Upper lobe of right lung (tissue), 1 donor: ENCODE data around the gene MAP7D3. TPM values are rescaled to one million over a fixed set of nuclear protein-coding genes. Genes with fewer than 3 reads are reported as not detected.

Source experiments
- ATAC-seq: fragments of 200-7000 bp; cut with Tn5 transposase; one replicate; pipeline ENCODE4 v1.9.1; 2020; ENCODE audit warnings: mild to moderate bottlenecking, moderate library complexity
- DNase-seq: peaks from one replicate; pipeline ENCODE4 v3.0.0-alpha.2; 2020
- H3K27ac ChIP-seq: fragments of 200-600 bp; one replicate; pipeline ENCODE4 v1.8.0; 2022
- H3K27me3 ChIP-seq: fragments of 200-600 bp; one replicate; pipeline ENCODE4 v1.8.0; 2022; ENCODE audit warnings: mild to moderate bottlenecking
- H3K36me3 ChIP-seq: fragments of 200-600 bp; one replicate; pipeline ENCODE4 v1.8.0; 2022
- H3K4me1 ChIP-seq: fragments of 200-600 bp; one replicate; pipeline ENCODE4 v1.8.0; 2022
- H3K4me3 ChIP-seq: fragments of 200-600 bp; one replicate; pipeline ENCODE4 v1.8.0; 2022; ENCODE audit warnings: mild to moderate bottlenecking
- H3K9me3 ChIP-seq: fragments of 200-600 bp; one replicate; pipeline ENCODE4 v1.8.0; 2022
- CTCF ChIP-seq: fragments of 200-600 bp; IDR thresholded peaks from one replicate; pipeline ENCODE4 v1.8.0; 2022; ENCODE audit warnings: antibody characterized with exemption
- intact Hi-C: fragments of 100-400 bp; cut with DNase I; formaldehyde crosslinking; loops from one replicate; pipeline ENCODE4 v1.11.0; 2022
- total RNA-seq: library from RNA; stranded (reverse); fragmentation: NEBNext Ultra II Directional; extraction: Animal tissue kit (Norgen Biotek cat#: 25700); gene quantifications from one replicate; pipeline ENCODE4 v1.2.1, GENCODE V29; 2021
- donor health status: DM: no; HTN: yes; CAD: no; lungs with severe emphysema.

The MAP7D3 gene
- total RNA-seq, 1 donor from 2014 or later, result 7.9 TPM

GRCh38 chrX:136194536-136194935 lies 56.7 kb downstream of the MAP7D3 start:
- H3K4me1 ChIP-seq, result peaks cover 11% of the 10 kb centered on the region
- no peak overlapping the region for H3K27ac ChIP-seq
- no peak for TF ChIP-seq CTCF
- intact Hi-C loops, result no loop called here
- H3K4me3 ChIP-seq, result no peak overlapping the region
- H3K27me3 ChIP-seq, result no peaks in the 10 kb centered on the region
- no peak for ATAC-seq
- no peaks in the 10 kb centered on the region for H3K9me3 ChIP-seq
- DNase-seq, result no peak
- H3K36me3 ChIP-seq, result no peaks in the 10 kb centered on the region

- H3K27ac ChIP-seq, result peak overlapping the region; percentile 6
- no peak overlapping the region for H3K4me3 ChIP-seq
- no peak for ATAC-seq
- no peaks in the 10 kb centered on the region for H3K9me3 ChIP-seq
- peaks cover 11% of the 10 kb centered on the region for H3K4me1 ChIP-seq
- no peaks in the 10 kb centered on the region for H3K36me3 ChIP-seq
- DNase-seq, result no peak
- TF ChIP-seq CTCF, result no peak
- intact Hi-C loops, result no loop called here
- no peaks in the 10 kb centered on the region for H3K27me3 ChIP-seq
These were observed 57.4 kb downstream of the MAP7D3 start for GRCh38 chrX:136193771-136194170.

- TF ChIP-seq CTCF, result no peak
- ATAC-seq, result no peak
- H3K9me3 ChIP-seq, result no peaks in the 10 kb centered on the region
These were observed 58.3 kb downstream of the MAP7D3 start for GRCh38 chrX:136192839-136193414.

GRCh38 chrX:136192135-136192534 lies 59.1 kb downstream of the MAP7D3 start:
- Histone ChIP-seq H3K27ac (no peak overlapping the region), H3K4me3 (no peak overlapping the region), H3K9me3 (no peaks in the 10 kb centered on the region), H3K4me1 (peaks cover 11% of the 10 kb centered on the region), H3K36me3 (no peaks in the 10 kb centered on the region), H3K27me3 (no peaks in the 10 kb centered on the region)
- DNase-seq, result no peak
- ATAC-seq, result no peak
- no peak for TF ChIP-seq CTCF
- intact Hi-C loops, result no loop called here

More at GRCh38 chrX:136192839-136193414, 58.3 kb downstream of the MAP7D3 start:
- Histone ChIP-seq H3K27ac (peak overlapping the region; percentile 6), H3K36me3 (no peaks in the 10 kb centered on the region), H3K4me3 (no peak overlapping the region), H3K27me3 (no peaks in the 10 kb centered on the region), H3K4me1 (peaks cover 11% of the 10 kb centered on the region)
- intact Hi-C loops, result no loop called here
- no peak for DNase-seq

GRCh38 chrX:136191171-136191570 lies 60.0 kb downstream of the MAP7D3 start:
- no peak for DNase-seq
- Histone ChIP-seq H3K27ac (peak overlapping the region; percentile 11), H3K4me1 (peaks cover 11% of the 10 kb centered on the region), H3K27me3 (no peaks in the 10 kb centered on the region), H3K36me3 (no peaks in the 10 kb centered on the region), H3K9me3 (no peaks in the 10 kb centered on the region), H3K4me3 (no peak overlapping the region)
- ATAC-seq, result no peak
- intact Hi-C loops, result no loop called here
- TF ChIP-seq CTCF, result no peak
